Measurements from ENCODE around the gene CSPG5.

DNA sequence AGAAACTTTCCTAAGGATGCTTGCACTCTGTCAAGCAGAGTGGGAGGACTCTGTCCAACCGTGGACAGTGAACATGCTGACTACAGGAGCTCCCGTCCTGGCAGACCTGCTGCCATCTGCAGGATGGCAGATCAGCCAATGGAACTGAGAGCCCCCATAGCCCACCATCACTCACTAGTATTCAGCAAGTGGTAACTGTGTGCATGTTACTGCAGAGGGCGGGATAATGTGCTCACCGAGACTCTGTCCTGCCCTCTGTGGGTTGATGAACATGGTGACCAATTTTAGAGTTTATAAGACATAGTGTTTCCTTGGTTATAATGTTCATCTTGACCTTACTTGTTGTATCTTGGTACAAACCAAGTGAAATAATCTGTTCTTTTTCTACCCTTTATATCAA, 11.5 kb downstream of the CSPG5 start:
- TF ChIP-seq, protein P1, sequence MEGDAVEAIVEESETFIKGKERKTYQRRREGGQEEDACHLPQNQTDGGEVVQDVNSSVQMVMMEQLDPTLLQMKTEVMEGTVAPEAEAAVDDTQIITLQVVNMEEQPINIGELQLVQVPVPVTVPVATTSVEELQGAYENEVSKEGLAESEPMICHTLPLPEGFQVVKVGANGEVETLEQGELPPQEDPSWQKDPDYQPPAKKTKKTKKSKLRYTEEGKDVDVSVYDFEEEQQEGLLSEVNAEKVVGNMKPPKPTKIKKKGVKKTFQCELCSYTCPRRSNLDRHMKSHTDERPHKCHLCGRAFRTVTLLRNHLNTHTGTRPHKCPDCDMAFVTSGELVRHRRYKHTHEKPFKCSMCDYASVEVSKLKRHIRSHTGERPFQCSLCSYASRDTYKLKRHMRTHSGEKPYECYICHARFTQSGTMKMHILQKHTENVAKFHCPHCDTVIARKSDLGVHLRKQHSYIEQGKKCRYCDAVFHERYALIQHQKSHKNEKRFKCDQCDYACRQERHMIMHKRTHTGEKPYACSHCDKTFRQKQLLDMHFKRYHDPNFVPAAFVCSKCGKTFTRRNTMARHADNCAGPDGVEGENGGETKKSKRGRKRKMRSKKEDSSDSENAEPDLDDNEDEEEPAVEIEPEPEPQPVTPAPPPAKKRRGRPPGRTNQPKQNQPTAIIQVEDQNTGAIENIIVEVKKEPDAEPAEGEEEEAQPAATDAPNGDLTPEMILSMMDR (conservative IDR thresholded peaks at IDR 0.05 in 1 of 2, IDR thresholded peaks at IDR 0.05 in 1 of 2; ENCODE audit: extremely low read depth in 1 of 2, insufficient read depth in 1 of 2, low read depth in 1 of 2, low read length in 2 of 2) = no peak
- no peak for TF ChIP-seq EZH2 (IDR thresholded peaks at IDR 0.05; ENCODE audit: borderline replicate concordance, low read length)
